NT2/D1 (cell line): ENCODE data around the gene SMIM35.

Experiments used
- SUZ12 ChIP-seq: IDR thresholded peaks from 2 replicates; pipeline ENCODE4 v1.6.1; 2011; ENCODE audit not compliant: insufficient read length, insufficient read depth; ENCODE audit errors: extremely low read depth
- YY1 ChIP-seq: IDR thresholded peaks from 2 replicates; pipeline ENCODE4 v1.6.1; 2011; ENCODE audit not compliant: insufficient read length, insufficient read depth
- ZNF274 ChIP-seq: IDR thresholded peaks from 2 replicates; pipeline ENCODE4 v1.6.1; 2011; ENCODE audit warnings: mild to moderate bottlenecking, low read depth, low read length

GRCh38 chr11:117998664-117999353 is 88.0 kb downstream of the SMIM35 start:
- TF ChIP-seq ZNF274 (no peak), YY1 (no peak), SUZ12 (no peak)
